NCI-H2107 treated with DMSO at 0.1 percent for 48 hours (cell line): ENCODE data around the gene ZFYVE26.
"Not testable (repeated sequence)": the region's sequence is repeated elsewhere in the genome, so short reads cannot be mapped to it uniquely, and the experiment has no call there.

Experiments used
- DNase-seq: peaks from one replicate; lab custom pipeline; 2025; ENCODE audit not compliant: unreplicated experiment; lab: John Stamatoyannopoulos, UW

The ZFYVE26 gene

GRCh38 chr14:67759916-67760315 lies 56.5 kb downstream of the ZFYVE26 start:
- no peak for DNase-seq

DNA sequence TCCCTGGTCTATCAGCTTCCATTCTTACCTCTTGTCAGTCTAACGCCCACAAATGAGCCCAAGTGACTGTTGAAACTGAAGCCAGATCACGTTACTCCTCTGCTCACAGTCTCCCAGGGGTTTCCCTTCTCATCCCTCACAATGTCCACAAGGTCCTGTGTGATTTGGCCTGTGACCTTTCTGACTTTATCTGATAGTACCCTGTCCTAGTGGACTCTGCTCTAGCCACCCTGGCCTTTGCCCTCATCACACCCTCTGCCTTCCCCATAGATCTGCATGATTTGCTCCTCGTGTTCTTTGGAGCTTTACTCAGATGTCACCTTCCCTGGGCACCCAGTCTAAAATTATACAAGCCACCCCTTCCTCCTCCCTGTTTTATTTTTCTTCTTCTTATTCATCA lies 59.2 kb downstream of the ZFYVE26 start:
- peak; percentile 44 for DNase-seq

GRCh38 chr14:67756496-67756895 lies 59.9 kb downstream of the ZFYVE26 start:
- DNase-seq, result no peak

- DNase-seq, result no peak
Measured at GRCh38 chr14:67749341-67750084, 66.9 kb downstream of the ZFYVE26 start.

DNA sequence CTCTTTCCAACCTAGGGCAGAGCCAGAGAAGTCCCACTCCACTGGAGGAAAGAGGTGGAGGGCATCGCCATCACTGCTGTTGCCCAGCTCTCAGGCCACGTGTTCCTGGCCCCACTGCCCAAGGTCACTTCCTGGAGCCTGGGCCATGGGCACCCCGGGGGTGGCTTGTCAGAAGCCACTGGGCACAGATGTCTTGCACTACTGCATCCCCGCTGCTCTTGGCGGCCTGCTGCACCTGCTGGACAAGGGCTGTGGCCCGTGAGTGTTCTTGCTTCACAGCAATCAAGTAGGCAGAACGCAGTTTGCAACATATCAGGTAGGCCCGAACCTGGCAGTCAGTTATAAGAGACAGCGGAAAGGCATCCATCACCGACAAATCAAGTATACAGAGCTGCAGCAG lies 68.1 kb downstream of the ZFYVE26 start:
- no peak for DNase-seq

DNA sequence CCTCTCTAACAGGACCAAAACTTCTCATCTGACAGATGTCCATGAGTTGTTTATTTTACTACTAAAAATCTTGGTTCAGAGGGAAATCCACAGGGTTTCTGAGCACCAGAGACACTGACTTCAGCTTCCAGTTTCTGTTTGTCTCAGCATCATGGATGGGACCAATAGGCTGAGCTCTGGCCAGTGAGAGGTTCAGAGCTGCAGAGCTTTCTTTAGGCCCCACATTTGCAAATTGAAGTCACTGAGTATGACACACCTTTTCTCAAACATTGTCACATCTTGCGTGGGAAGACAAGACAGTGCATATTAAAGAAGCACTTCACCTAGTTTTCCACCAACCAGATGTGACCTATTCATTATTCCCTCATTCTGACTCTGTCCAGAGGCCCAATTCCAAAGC lies 69.5 kb downstream of the ZFYVE26 start:
- DNase-seq, result no peak

DNA sequence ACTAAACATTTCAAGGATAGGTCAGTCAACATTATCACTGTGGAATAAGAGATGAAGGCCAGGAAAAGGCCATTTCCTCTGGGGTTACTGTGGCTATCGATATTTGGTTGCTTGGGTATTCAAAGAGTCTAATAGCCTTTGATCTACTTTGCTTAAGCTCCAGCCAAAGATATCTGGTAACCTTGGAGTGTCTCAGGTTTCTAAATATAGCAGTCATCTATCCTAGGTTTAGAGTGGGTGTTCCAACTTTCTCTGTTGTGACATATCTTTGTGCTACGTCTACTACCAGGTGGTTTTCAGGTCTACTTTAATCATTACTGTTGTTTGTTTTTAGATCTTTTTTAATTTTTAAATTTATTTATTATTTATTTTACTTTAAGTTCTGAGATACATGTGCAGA lies 72.3 kb downstream of the ZFYVE26 start:
- no peak for DNase-seq

DNA sequence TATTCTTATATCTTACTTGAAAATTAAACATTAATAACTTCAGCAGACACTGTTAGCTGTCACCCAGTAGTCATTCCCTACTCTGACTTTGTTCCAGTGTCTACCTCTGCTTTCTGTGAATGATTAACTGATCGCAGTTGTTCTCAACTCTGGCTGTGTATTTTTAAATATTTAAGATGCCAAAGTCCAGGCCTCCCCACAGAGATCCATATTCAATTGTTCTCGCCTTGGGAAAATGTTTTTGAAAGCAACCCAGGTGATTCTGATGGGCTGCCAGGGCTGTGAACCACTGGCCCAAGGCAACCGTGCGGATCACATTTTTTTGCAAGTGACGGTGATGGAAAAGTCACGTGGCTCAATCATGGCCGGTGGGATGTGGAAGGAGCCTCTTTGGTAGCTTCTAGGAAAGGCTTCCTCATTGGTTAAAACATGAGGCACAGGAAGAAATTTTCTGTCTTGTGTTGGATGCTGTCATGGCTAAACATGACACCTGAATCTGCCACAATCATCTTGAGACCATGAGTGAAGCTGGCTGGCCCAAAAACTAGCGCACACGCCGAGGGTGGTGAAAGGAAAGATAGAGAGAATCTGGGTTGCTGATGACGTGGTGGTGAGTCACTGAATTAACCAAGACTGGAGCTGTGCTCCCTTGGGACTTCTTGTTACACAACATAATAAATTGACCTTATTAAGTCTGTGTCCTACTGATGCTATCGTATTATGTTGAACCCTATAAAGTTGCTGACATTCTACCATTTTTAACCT lies 77.5 kb downstream of the ZFYVE26 start:
- no peak for DNase-seq

- no peak for DNase-seq
Measured at GRCh38 chr14:67736771-67737170, 79.6 kb downstream of the ZFYVE26 start.

DNA sequence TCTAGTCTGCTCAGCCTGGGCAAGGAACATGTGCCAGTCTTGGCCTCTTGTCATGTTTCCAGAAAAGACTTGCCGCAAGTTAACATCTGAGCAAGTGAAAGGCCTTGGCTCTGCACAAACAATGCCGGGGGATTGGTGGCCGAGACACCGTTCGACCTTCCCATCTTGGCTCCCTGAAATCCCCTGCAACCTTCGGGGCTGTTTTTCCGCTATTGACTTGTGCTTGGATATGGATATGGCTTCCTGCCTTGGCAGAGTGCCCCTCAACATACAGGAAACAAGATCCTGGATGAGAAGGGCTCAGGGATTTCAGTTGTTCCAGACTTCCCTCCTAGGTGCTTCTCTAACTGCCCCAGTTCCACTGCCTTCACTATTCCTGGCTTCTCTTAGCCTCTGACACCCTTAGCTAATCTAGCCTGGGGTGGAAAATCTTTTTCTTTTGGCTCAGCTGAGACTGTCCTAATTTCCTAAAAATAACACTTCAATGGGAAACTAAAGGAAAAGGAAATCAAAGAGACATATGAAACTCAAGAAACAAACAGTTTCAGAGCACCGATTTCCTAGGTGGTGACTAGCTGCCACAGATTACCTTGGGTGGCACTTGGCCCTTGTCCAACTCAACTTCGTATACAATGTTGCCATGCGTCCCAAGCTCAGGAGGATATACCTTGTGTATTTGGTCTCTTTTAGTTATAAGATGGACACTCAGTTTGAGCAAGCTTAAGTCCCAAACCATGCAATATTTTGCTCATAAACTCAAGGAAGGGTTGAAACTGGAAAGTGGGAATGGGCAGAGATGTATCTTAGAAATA lies 80.8 kb downstream of the ZFYVE26 start:
- no peak for DNase-seq

- no peak for DNase-seq
Measured at GRCh38 chr14:67734675-67735074, 81.7 kb downstream of the ZFYVE26 start.

DNA sequence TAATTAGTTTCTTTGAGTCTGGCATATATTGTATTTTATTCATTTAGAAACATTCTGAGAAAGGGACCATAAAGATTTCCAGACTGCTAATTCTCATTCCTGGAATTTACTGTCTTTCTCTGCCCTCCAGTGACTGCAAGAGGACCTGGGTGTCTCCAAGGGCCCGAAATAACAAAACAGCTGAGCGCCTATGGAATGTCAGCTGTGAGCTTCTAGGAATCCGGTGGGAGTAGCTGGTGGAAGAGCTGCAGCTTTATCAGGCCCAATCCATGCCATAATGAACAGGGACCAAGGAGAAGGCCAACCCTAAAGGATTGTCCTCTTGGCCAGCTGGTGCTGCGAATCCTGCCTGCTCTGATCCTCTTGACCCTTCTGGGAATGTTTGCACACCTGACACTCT lies 82.8 kb downstream of the ZFYVE26 start:
- DNase-seq, result no peak

GRCh38 chr14:67729072-67729885 lies 87.1 kb downstream of the ZFYVE26 start:
- DNase-seq, result no peak

DNA sequence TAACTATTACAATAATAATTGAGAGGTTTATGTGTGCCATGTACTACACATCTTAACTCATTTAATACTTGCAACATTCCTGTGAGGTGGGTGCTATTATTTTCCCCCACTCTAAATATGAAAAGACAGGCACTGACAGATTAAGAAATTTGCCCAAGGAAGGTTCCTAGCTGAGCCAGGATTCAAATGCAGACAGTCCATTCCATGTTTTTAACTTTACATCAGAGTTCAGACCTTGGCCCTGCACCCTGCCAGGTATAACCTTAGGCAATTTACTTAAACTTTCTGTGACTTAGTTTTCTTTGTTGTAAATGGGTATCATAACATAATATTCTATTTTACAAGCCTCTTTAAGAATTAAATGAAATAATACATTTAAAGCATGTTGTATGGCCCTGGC lies 88.1 kb downstream of the ZFYVE26 start:
- DNase-seq, result no peak

GRCh38 chr14:67727361-67727760 lies 89.0 kb downstream of the ZFYVE26 start:
- DNase-seq, result no peak

- DNase-seq, result no peak
Measured at GRCh38 chr14:67725171-67725570, 91.2 kb downstream of the ZFYVE26 start.

DNA sequence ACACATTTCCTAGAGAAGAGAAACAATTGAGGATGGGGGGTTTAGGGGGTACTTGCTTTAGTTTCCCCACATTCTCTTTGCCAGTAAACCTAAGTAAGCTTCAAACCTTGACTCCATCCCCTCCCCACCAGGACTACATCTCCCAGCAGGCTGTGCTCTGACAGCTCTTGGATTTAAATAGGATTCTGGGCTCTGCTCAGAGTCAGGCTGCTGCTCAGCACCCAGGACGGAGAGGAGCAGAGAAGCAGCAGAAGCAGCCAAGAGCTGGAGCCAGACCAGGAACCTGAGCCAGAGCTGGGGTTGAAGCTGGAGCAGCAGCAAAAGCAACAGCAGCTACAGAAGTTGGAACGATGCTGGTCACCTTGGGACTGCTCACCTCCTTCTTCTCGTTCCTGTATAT lies 94.1 kb downstream of the ZFYVE26 start:
- DNase-seq, result no peak

GRCh38 chr14:67721875-67722274 lies 94.5 kb downstream of the ZFYVE26 start:
- no peak for DNase-seq

GRCh38 chr14:67719866-67720265 lies 96.5 kb downstream of the ZFYVE26 start:
- DNase-seq, result no peak

- DNase-seq, result not testable (repeated sequence)
Measured at GRCh38 chr14:67719385-67719784, 97.0 kb downstream of the ZFYVE26 start.

DNA sequence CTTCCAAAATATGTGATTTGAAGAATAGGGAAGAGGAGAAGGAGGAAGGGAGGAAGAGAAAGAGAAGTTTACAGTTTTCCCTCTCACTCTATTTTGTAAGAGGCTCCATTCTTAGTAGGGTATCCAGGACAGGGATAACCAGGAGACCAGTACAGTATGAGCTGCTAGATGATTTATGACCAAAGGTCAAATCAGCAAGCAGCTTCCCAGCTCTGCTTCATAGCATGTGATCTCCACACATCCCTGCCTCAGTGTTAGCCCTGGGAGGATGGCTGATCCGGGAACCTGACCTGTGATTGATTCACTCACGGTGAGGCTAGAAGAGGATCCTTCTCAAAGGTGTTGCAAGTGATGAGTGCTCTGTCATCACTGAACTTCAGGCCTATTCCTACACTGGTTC lies 98.1 kb downstream of the ZFYVE26 start:
- no peak for DNase-seq
